ES-I3 (cell line): ENCODE data around the gene CENPF.

Experiments
- H3K36me3 ChIP-seq: 2 replicates; pipeline ENCODE4 v1.6.1; 2013; ENCODE audit warnings: mild to moderate bottlenecking, low read length, control low read depth, moderate library complexity; ENCODE audit not compliant: insufficient read depth
- H3K4me1 ChIP-seq: 2 replicates; pipeline ENCODE4 v1.6.1; 2013; ENCODE audit warnings: mild to moderate bottlenecking, control low read depth, low read length; ENCODE audit not compliant: insufficient read depth
- H3K9ac ChIP-seq: 2 replicates; pipeline ENCODE4 v1.6.1; 2013; ENCODE audit warnings: low read depth, mild to moderate bottlenecking, low read length, moderate library complexity
- H3K9me3 ChIP-seq: 2 replicates; pipeline ENCODE4 v1.6.1; 2013; ENCODE audit warnings: mild to moderate bottlenecking, low read length, moderate library complexity; ENCODE audit not compliant: control insufficient read depth, insufficient read depth

CENPF gene

DNA sequence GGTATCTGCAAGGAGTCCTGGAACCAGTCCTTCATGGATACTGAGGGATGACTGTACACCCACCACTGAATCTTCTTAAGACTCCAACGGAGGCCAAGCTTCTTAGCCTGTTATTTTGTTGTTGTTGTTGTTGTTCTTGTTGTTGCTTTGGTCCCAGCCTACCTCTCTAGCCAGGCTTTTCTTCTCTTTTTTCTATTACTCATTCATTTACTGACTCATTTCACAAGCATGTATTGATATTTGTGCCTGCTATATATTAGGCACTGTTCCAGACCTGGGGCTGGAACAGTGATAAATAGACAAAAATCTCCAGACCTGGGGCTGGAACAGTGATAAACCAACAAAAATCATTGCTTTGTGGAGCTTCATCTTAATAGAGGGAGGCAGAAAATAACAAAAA lies 20.4 kb downstream of the CENPF start:
- Histone ChIP-seq H3K4me1 (no peaks in the 10 kb centered on the region), H3K9ac (no peak overlapping the region), H3K36me3 (peaks cover 33% of the 10 kb centered on the region)

DNA sequence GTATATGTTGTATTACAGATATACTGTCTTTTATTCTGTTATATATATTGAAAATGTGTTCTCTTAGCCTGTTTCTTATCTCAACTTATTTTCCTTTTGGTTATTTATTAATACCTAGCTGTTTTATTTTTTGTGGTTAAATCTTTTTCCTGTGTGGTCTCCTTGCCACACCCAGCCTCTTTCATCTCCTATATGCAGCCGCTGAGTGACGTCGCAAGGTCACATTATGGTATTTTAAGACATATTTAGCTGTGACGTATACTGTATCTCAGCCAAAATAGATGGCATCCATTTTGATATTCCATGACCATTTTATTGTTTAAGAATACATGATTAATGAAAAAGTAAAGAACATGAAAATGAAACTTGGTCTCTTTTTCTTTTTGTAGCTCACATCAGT lies 29.1 kb downstream of the CENPF start:
- Histone ChIP-seq H3K9ac (no peak overlapping the region), H3K4me1 (no peaks in the 10 kb centered on the region), H3K36me3 (peaks cover 41% of the 10 kb centered on the region), H3K9me3 (no peaks in the 10 kb centered on the region)

More for the DNA sequence above, 20.4 kb downstream of the CENPF start:
- no peaks in the 10 kb centered on the region for H3K9me3 ChIP-seq

DNA sequence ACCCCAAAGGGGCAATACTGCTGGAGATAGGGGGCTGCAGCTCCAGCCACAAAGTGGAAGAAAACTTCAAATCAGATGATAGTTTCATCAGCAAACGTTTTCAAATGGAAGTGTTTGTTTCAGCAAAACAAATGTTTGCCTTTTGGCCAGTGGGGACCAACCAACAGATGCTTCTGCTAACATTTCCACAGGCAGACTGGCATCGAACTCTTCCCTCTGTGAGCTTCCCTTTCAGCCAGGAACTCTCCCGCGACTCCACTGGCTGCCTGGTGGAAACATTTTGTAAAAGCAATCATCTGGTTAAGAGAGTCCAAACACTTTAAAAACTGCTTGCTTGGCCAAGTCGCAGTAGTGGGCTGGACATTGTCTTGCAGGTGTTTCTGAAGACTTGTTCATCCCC lies 30.7 kb downstream of the CENPF start:
- Histone ChIP-seq H3K36me3 (peaks cover 40% of the 10 kb centered on the region), H3K9me3 (no peaks in the 10 kb centered on the region), H3K9ac (no peak overlapping the region), H3K4me1 (no peaks in the 10 kb centered on the region)

DNA sequence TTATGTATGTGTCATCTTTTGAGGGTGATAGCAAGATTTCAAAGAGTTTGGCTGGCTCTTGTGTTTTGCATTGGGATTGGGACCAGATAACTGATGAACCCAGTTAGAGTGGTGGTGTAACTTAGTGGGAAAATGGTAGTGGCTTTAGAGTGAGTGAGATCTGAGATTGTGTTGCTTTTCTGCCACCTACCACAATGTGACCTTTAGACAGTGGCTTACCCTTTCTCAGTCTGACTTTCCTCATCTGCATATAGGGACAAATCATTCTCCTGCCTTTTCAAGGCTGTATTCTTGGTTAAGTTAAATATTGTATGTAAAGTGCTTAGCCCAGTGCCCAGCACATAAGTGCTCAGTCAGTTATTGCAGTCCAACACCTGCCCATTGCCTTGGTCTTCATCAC lies 31.3 kb downstream of the CENPF start:
- H3K36me3 ChIP-seq = peaks cover 44% of the 10 kb centered on the region
- H3K9ac ChIP-seq = no peak overlapping the region
- no peaks in the 10 kb centered on the region for H3K9me3 ChIP-seq
- no peaks in the 10 kb centered on the region for H3K4me1 ChIP-seq

DNA sequence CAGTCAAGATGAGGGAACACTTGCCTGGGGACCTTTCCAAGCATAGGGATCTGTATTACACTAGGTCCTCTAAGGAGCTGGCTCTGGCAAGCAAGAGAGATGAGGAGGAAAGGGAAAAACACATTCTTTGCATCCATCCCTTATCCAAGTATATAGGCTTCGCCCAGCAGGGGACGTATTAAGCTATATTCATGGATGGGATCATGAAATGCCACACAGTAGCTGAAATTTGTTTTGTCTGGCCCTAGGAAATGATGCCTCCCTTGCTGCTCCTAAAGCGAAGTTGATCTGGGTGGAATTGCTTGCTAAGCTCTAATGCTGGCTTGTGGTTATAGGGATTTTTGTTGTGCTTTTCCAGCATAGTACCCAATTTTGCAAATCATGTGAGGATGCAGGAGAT lies 32.1 kb downstream of the CENPF start:
- H3K9ac ChIP-seq = no peak overlapping the region
- no peaks in the 10 kb centered on the region for H3K4me1 ChIP-seq
- H3K36me3 ChIP-seq = peaks cover 43% of the 10 kb centered on the region
- H3K9me3 ChIP-seq = no peaks in the 10 kb centered on the region

DNA sequence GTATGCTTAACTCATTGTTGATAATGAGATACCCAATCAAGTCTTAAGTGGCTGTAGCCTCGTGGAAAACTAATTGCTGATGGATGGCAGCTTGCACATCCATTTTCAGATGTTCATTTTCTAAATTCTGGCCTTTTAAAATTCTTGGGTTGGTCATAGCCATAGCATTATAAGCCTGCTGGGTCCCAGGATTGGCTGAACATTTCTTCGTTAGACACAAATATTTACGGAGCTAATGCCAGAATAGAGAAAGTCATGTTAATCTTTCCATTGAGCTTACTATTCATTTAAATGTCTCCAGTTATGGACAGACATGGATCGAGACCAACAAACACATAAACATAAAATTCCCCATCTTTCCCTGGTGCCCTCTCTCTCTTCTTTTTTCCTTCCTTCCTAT lies 32.5 kb downstream of the CENPF start:
- no peak overlapping the region for H3K9ac ChIP-seq
- H3K4me1 ChIP-seq = no peaks in the 10 kb centered on the region
- H3K9me3 ChIP-seq = no peaks in the 10 kb centered on the region
- peaks cover 41% of the 10 kb centered on the region for H3K36me3 ChIP-seq

DNA sequence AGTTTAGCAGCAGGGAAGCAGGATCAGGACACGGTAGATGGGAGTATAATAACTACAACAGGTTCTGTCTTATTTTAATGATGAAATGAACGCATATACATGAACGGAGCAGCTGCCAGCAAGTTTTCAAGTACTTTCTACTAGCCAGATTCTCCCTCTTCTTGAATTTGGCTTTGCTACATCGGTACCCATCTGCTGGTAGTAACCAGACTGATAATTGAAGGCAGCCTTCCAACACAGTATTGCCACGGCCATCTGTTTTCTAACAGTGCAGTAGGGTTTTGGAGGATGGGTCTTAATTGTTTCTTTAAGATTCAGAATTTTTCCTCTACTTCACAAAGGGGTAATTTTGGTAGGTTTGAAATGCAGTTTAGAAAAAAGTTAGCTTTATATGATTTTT lies 33.4 kb downstream of the CENPF start:
- Histone ChIP-seq H3K36me3 (peaks cover 40% of the 10 kb centered on the region), H3K4me1 (no peaks in the 10 kb centered on the region), H3K9me3 (no peaks in the 10 kb centered on the region), H3K9ac (no peak overlapping the region)

DNA sequence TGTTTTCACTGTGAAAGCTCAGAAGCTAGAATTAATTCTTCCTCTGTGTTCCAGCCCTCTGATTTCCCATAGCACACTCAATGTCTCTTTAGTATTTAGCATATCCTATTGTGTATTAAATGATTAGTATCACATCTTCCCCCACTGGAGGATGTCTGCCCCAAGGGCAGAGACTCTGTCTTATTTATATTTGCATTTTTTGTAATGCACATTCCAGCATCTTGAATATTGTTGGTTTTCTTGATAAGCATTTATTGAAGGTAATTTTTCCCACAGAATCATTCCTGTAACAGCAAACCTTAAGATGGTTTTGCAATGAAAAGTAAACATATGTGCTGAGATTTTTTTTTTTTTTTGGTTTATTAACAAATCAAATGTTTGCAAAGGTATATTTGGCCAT lies 34.1 kb downstream of the CENPF start:
- Histone ChIP-seq H3K4me1 (no peaks in the 10 kb centered on the region), H3K36me3 (peaks cover 43% of the 10 kb centered on the region), H3K9ac (no peak overlapping the region), H3K9me3 (no peaks in the 10 kb centered on the region)

DNA sequence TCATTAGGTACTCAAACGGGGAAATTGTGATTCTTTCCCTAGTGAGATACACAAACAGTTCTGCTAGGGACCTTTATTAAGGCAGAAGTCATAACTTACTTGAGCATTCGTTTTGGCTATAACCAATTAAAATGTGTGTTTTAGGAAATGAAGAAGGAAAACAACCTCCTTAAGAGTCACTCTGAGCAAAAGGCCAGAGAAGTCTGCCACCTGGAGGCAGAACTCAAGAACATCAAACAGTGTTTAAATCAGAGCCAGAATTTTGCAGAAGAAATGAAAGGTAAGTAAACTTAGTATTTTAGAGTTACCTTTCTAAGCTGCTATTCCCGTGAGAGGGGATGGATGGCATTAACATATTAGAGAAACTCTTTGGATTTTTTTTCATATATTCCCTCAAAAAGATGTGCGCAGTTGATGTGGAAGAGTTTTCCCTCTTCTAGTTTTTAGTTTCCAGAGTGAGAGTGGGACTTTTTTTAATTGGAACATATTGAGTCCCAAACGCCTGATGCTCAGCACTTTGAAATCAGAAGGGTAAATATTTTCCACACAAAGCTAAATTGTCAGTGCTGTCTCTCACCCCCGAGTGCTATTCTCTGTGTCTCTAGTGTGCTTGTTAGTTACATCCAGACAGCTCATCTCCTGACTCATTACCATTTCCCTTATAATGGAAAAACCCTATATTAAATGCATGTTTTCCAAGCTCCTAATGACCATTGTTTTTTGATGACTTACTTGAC lies 34.9 kb downstream of the CENPF start:
- no peaks in the 10 kb centered on the region for H3K4me1 ChIP-seq
- H3K9ac ChIP-seq = no peak overlapping the region
- no peaks in the 10 kb centered on the region for H3K9me3 ChIP-seq
- H3K36me3 ChIP-seq = peaks cover 50% of the 10 kb centered on the region

DNA sequence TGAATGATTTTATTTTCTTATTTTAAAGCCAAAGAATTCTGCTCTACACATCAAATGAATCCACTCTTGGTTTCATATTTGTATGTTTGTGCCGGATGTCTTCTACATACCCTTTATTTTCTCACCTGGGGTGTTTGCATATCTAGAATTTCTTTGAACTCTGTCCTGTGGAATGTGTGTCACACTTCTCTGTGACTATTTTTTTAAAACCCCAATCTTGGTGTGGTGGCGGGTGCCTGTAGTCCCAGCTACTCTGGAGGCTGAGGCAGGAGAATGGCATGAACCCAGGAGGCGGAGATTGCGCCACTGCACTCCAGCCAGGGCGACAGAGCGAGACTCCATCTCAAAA lies 35.4 kb downstream of the CENPF start:
- Histone ChIP-seq H3K9ac (no peak overlapping the region), H3K4me1 (no peaks in the 10 kb centered on the region), H3K36me3 (peaks cover 51% of the 10 kb centered on the region), H3K9me3 (no peaks in the 10 kb centered on the region)

DNA sequence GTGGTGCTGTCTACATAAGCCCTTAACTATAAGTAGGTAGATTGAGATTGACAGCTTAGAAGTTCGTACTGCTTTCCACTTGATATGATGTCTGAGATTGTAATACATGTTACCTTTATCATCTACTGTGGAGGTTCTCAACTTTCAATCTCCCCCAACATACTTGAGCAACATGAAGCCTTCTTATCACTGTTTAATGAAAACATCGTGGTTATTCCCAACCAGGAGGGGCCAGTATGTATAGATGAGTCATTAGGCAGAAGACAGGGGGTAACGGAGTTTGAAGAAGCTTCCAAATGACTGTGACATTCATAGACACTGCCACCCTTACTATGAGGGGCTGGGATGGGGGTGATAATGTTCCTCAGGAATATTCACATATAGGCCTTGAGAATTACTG lies 36.0 kb downstream of the CENPF start:
- Histone ChIP-seq H3K9me3 (no peaks in the 10 kb centered on the region), H3K36me3 (peaks cover 45% of the 10 kb centered on the region), H3K4me1 (no peaks in the 10 kb centered on the region), H3K9ac (no peak overlapping the region)

DNA sequence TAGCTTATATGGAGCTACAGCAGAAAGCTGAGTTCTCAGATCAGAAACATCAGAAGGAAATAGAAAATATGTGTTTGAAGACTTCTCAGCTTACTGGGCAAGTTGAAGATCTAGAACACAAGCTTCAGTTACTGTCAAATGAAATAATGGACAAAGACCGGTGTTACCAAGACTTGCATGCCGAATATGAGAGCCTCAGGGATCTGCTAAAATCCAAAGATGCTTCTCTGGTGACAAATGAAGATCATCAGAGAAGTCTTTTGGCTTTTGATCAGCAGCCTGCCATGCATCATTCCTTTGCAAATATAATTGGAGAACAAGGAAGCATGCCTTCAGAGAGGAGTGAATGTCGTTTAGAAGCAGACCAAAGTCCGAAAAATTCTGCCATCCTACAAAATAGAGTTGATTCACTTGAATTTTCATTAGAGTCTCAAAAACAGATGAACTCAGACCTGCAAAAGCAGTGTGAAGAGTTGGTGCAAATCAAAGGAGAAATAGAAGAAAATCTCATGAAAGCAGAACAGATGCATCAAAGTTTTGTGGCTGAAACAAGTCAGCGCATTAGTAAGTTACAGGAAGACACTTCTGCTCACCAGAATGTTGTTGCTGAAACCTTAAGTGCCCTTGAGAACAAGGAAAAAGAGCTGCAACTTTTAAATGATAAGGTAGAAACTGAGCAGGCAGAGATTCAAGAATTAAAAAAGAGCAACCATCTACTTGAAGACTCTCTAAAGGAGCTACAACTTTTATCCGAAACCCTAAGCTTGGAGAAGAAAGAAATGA lies 37.6 kb downstream of the CENPF start:
- Histone ChIP-seq H3K9me3 (no peaks in the 10 kb centered on the region), H3K4me1 (no peaks in the 10 kb centered on the region), H3K9ac (no peak overlapping the region), H3K36me3 (peaks cover 49% of the 10 kb centered on the region)

DNA sequence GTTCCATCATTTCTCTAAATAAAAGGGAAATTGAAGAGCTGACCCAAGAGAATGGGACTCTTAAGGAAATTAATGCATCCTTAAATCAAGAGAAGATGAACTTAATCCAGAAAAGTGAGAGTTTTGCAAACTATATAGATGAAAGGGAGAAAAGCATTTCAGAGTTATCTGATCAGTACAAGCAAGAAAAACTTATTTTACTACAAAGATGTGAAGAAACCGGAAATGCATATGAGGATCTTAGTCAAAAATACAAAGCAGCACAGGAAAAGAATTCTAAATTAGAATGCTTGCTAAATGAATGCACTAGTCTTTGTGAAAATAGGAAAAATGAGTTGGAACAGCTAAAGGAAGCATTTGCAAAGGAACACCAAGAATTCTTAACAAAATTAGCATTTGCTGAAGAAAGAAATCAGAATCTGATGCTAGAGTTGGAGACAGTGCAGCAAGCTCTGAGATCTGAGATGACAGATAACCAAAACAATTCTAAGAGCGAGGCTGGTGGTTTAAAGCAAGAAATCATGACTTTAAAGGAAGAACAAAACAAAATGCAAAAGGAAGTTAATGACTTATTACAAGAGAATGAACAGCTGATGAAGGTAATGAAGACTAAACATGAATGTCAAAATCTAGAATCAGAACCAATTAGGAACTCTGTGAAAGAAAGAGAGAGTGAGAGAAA lies 38.4 kb downstream of the CENPF start:
- Histone ChIP-seq H3K36me3 (peaks cover 53% of the 10 kb centered on the region), H3K9ac (no peak overlapping the region), H3K4me1 (no peaks in the 10 kb centered on the region), H3K9me3 (no peaks in the 10 kb centered on the region)

DNA sequence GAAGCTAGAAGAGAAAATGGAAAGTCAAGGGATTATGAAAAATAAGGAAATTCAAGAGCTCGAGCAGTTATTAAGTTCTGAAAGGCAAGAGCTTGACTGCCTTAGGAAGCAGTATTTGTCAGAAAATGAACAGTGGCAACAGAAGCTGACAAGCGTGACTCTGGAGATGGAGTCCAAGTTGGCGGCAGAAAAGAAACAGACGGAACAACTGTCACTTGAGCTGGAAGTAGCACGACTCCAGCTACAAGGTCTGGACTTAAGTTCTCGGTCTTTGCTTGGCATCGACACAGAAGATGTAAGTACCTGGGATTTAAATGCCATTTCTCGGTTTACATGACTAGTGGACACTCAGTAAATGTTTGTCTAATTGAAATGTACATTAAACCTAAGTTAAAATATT lies 40.0 kb downstream of the CENPF start:
- H3K9ac ChIP-seq = no peak overlapping the region
- no peaks in the 10 kb centered on the region for H3K4me1 ChIP-seq
- peaks cover 65% of the 10 kb centered on the region for H3K36me3 ChIP-seq

DNA sequence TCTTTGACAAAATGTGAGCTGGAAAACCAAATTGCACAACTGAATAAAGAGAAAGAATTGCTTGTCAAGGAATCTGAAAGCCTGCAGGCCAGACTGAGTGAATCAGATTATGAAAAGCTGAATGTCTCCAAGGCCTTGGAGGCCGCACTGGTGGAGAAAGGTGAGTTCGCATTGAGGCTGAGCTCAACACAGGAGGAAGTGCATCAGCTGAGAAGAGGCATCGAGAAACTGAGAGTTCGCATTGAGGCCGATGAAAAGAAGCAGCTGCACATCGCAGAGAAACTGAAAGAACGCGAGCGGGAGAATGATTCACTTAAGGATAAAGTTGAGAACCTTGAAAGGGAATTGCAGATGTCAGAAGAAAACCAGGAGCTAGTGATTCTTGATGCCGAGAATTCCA lies 42.7 kb downstream of the CENPF start:
- no peaks in the 10 kb centered on the region for H3K9me3 ChIP-seq
- H3K4me1 ChIP-seq = no peaks in the 10 kb centered on the region
- H3K9ac ChIP-seq = no peak overlapping the region
- H3K36me3 ChIP-seq = peaks cover 62% of the 10 kb centered on the region

More for the DNA sequence above, 40.0 kb downstream of the CENPF start:
- H3K9me3 ChIP-seq = no peaks in the 10 kb centered on the region
